HepG2 (cell line): ENCODE data around the gene LAG3. TPM values are rescaled to one million over a fixed set of nuclear protein-coding genes. Genes with fewer than 3 reads are reported as not detected.
A peak's percentile ranks its signal among the peaks of the same experiment; 100 is the strongest.

ENCODE experiments used
- ATAC-seq: fragments of 200-7000 bp; cut with Tn5 transposase; 3 replicates; pipeline ENCODE4 v1.9.1; 2020; ENCODE audit warnings: mild to moderate bottlenecking, moderate library complexity
- BruUV-seq: library from RNA; stranded (reverse); fragments of 400-500 nt; replicated peaks from 2 replicates; lab custom pipeline; 2021; lab: Mats Ljungman, UMichigan
- CTCF ChIA-PET: fragments of 300-600 bp; formaldehyde crosslinking; extraction: SDS; loops from one replicate; lab custom pipeline; 2021; ENCODE audit warnings: low total read pairs, inconsistent platforms, low intra/inter-chr PET ratio; lab: Yijun Ruan, JAX
- POLR2A ChIA-PET: fragments of 350-600 bp; sonication (Branson Sonifier 250); formaldehyde crosslinking; loops from one replicate; lab custom pipeline; 2020; ENCODE audit warnings: antibody characterized with exemption, inconsistent platforms; lab: Yijun Ruan, JAX
- DNase-seq: peaks from one replicate; pipeline ENCODE4 v3.0.0-alpha.2; 2015; ENCODE audit warnings: low spot score
- FAIRE-seq: peaks from 3 replicates; lab custom pipeline; 2011; peaks lifted over from hg19 to GRCh38; lab: Jason Lieb, UNC
- H2AFZ ChIP-seq: one replicate; pipeline ENCODE4 v1.6.1; 2011; ENCODE audit warnings: low read length, inconsistent platforms
- H3K27ac ChIP-seq: fragments of 300-600 bp; 3 replicates; pipeline ENCODE4 v1.8.0; 2011; ENCODE audit warnings: mixed run types, mild to moderate bottlenecking, mixed read lengths, low read length, inconsistent platforms; ENCODE audit not compliant: insufficient read depth; ENCODE audit errors: extremely low read length
- H3K27me3 ChIP-seq, 2 experiments: fragments of 200-600 bp in 1 of 2; 2 replicates in 1 of 2; 3 replicates in 1 of 2; pipeline versions ENCODE4 v1.6.0 to v1.8.0; 2011; ENCODE audit warnings: low read length in 2 of 2, mild to moderate bottlenecking in 2 of 2, moderate library complexity in 2 of 2, inconsistent platforms in 1 of 2; ENCODE audit not compliant: insufficient read depth in 2 of 2, control insufficient read depth in 1 of 2
- H3K36me3 ChIP-seq, 2 experiments: fragments of 200-600 bp in 1 of 2; replicated peaks in 1 of 2; 2 replicates in 1 of 2; 3 replicates in 1 of 2; pipeline versions ENCODE4 v1.5.1 to v1.8.0; 2011; ENCODE audit warnings: low read length in 2 of 2, inconsistent platforms in 1 of 2; ENCODE audit not compliant: insufficient read depth in 2 of 2, control insufficient read depth in 1 of 2
- H3K4me1 ChIP-seq: 2 replicates; pipeline ENCODE4 v1.5.1; 2012; ENCODE audit warnings: low read length, inconsistent platforms; ENCODE audit not compliant: insufficient read depth
- H3K4me2 ChIP-seq: 2 replicates; pipeline ENCODE4 v1.6.0; 2011; ENCODE audit warnings: low read depth, low read length, inconsistent platforms
- H3K4me3 ChIP-seq, 3 experiments: fragments of 200-600 bp in 1 of 3; sonication (generic), shearing (Covaris generic) in 1 of 3; replicated peaks in 1 of 3; 2 replicates each; pipeline ENCODE4 v1.5.1; 2011 to 2016; ENCODE audit warnings: low read length in 3 of 3, inconsistent platforms in 2 of 3, low read depth in 2 of 3, mild to moderate bottlenecking in 2 of 3, control low read depth in 1 of 3, mixed read lengths in 1 of 3; ENCODE audit not compliant: insufficient read depth in 1 of 3
- H3K79me2 ChIP-seq: one replicate; pipeline ENCODE4 v1.6.1; 2011; ENCODE audit warnings: low read length, inconsistent platforms; ENCODE audit not compliant: insufficient read depth
- H3K9ac ChIP-seq: 2 replicates; pipeline ENCODE4 v1.6.0; 2011; ENCODE audit warnings: mild to moderate bottlenecking, low read depth, low read length, inconsistent platforms; ENCODE audit not compliant: insufficient read depth
- H3K9me3 ChIP-seq: 2 replicates; pipeline ENCODE4 v1.5.1; 2012; ENCODE audit warnings: mild to moderate bottlenecking, low read length
- H4K20me1 ChIP-seq: 2 replicates; pipeline ENCODE4 v1.6.0; 2011; ENCODE audit warnings: inconsistent platforms, mild to moderate bottlenecking, low read length, moderate library complexity; ENCODE audit not compliant: insufficient read depth
- ATF7-NPFF ChIP-seq: sonication (generic); formaldehyde crosslinking; IDR thresholded peaks from 2 replicates; pipeline ENCODE4 v1.8.1; 2023; ENCODE audit warnings: mild to moderate bottlenecking, low read depth, missing genetic modification reagents, moderate library complexity
- FOXA3 ChIP-seq: IDR thresholded peaks from 2 replicates; pipeline ENCODE4 v1.6.1; 2016; ENCODE audit warnings: missing genetic modification reagents, missing compliant biosample characterization
- NPAS2 ChIP-seq: sonication (generic); formaldehyde crosslinking; IDR thresholded peaks from 2 replicates; pipeline ENCODE4 v1.8.0; 2022; ENCODE audit warnings: mild to moderate bottlenecking, missing genetic modification reagents, borderline replicate concordance
- SP5 ChIP-seq: IDR thresholded peaks from 2 replicates; pipeline ENCODE4 v1.6.1; 2016; ENCODE audit warnings: low read depth, borderline replicate concordance
- SRY ChIP-seq: sonication (generic); formaldehyde crosslinking; IDR thresholded peaks from 2 replicates; pipeline ENCODE4 v1.8.0; 2022; ENCODE audit warnings: mild to moderate bottlenecking, missing genetic modification reagents
- TCF7 ChIP-seq: sonication (generic); IDR thresholded peaks from 2 replicates; pipeline ENCODE4 v1.6.1; 2016; ENCODE audit warnings: antibody characterized with exemption, low read depth
- TP53 ChIP-seq: sonication (generic); formaldehyde crosslinking; conservative IDR thresholded peaks from 2 replicates; pipeline ENCODE4 v1.4.0; 2020; ENCODE audit warnings: missing genetic modification reagents
- WIZ ChIP-seq: sonication (generic); formaldehyde crosslinking; IDR thresholded peaks from 2 replicates; pipeline ENCODE4 v1.5.1; 2020; ENCODE audit warnings: mild to moderate bottlenecking, missing genetic modification reagents
- ZFYVE20 ChIP-seq: sonication (generic); formaldehyde crosslinking; IDR thresholded peaks from 2 replicates; pipeline ENCODE4 v1.8.0; 2023; ENCODE audit warnings: low read depth, mild to moderate bottlenecking, moderate library complexity, missing genetic modification reagents, borderline replicate concordance
- ZZZ3 ChIP-seq: sonication (generic); formaldehyde crosslinking; IDR thresholded peaks from 2 replicates; pipeline ENCODE4 v1.4.0; 2020; ENCODE audit warnings: missing genetic modification reagents, mild to moderate bottlenecking, borderline replicate concordance
- WGBS: methylation state at CpG from one replicate; pipeline ENCODE4 v1.1.6; 2017; ENCODE audit warnings: low lambda C conversion rate; 5-methylcytosine and 5-hydroxymethylcytosine counted together
- in situ Hi-C: cut with HindIII; loops from 2 replicates; pipeline ENCODE4 v1.10.0; 2017; ENCODE audit warnings: low pct_unique_long_range_greater_than_20kb; ENCODE audit not compliant: extremely low pct_ligation_motif_present
- intact Hi-C: fragments of 100-400 bp; cut with micrococcal nuclease; formaldehyde crosslinking; loops from one replicate; pipeline ENCODE4 v1.10.0; 2022; ENCODE audit not compliant: unreplicated experiment
- polyA plus RNA-seq, 8 experiments: library from polyadenylated mRNA; depleted of rRNA in 3 of 8; stranded (reverse) in 7 of 8; unstranded in 1 of 8; fragments of >200 nt; fragmentation: Illumina TruSeq in 4 of 8; extraction: Trizol in 4 of 8; gene quantifications; 2 replicates each; pipeline versions ENCODE4 v1.2.1 to v1.2.3, GENCODE V29; 2011 to 2016; ENCODE audit warnings: low read depth in 4 of 8, missing spikeins in 1 of 8, mixed read lengths in 1 of 8; ENCODE audit not compliant: insufficient read depth in 1 of 8
- total RNA-seq, 5 experiments: library from RNA; depleted of rRNA; stranded (reverse); fragments of >200 nt; fragmentation: Illumina TruSeq; extraction: Trizol; gene quantifications; 2 replicates each; pipeline ENCODE4 v1.2.3, GENCODE V29; 2016; ENCODE audit warnings: low read depth in 1 of 5
- TF ChIP-seq, protein P1 (sequence below): sonication (generic); formaldehyde crosslinking; IDR thresholded peaks from 2 replicates; pipeline ENCODE4 v1.4.0; 2020; ENCODE audit warnings: missing genetic modification reagents, borderline replicate concordance
- TF ChIP-seq, protein P2 (sequence below): sonication (generic); formaldehyde crosslinking; IDR thresholded peaks from 2 replicates; pipeline ENCODE4 v1.4.0; 2020; ENCODE audit warnings: missing genetic modification reagents, borderline replicate concordance
- TF ChIP-seq, protein P3 (sequence below): sonication (generic); formaldehyde crosslinking; IDR thresholded peaks from 2 replicates; pipeline ENCODE4 v1.4.0; 2020; ENCODE audit warnings: missing genetic modification reagents, mild to moderate bottlenecking, borderline replicate concordance

LAG3 gene
- total and polyA plus RNA-seq, 2 of the 13 experiments (the other 11 are each of a cell fraction or from before 2014, with no cell fraction given): 0.11 to 0.26 TPM

DNA sequence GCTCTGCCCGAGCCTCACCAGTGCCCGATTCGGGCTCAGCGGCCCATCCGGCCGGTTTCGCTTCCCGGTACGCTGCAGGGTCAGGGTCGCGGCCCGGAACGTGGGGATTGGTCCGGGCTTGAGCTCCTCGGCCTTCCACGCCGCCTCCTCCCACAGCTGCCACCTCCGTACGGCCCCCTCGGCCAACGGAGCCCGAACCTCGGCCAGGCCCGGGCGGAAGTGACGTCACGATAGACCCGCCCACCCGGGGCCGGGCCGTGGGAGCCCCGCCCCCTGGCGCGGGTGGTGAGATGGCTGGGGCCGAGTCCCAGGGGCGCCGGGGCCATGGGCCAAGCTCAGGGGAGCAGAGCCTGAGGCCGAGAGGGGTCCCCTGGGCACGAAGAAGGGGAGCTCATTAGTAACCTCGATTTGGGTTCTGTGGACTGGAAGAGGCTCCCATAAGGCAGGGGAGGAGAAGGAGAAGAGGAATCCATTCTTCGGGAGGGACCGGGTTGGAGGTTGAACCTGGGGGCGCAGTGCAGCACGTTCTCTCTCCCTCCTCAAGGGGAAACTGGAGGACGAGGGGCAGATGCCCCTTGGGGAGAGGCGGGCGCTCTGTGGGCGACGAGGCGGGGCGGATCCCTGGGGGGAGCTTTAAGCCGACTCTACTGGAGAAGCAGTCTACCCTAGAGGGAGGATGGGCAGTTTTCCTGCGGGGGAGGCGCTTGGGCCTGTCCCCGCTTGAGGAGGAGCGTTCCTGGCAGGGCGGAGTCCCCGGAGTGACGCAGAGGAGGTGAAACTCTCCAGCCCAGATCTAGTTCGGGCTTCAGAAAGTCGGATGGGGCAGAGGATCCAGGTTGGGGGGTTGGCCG, 19.2 kb upstream of the LAG3 start, which contains the start of gene MLF2:
Gene MLF2 (minus strand): TSS at position 221 of the 851 bp plus-strand sequence. CDS start 807 bp downstream, outside the sequence.
- H3K9me3 ChIP-seq: no peaks in the 10 kb centered on the region
- H3K9ac ChIP-seq: peak within 1 kb of the TSS; percentile 96
- DNase-seq: peak; percentile 96
- WGBS: 0% methylated on average over 13 of the region's 62 CpGs
- intact Hi-C loops: loop anchor here (1.0 to 2.0 kb wide), 5 partner anchors 11 to 72 kb away; partner anchors contain the start of gene ZNF384
- H3K27ac ChIP-seq: peak within 1 kb of the TSS; percentile 96
- H3K4me3 ChIP-seq: peak within 1 kb of the TSS; percentile 73 to 99 (median 97)
- H3K27me3 ChIP-seq: no peaks in the 10 kb centered on the region
- POLR2A ChIA-PET: interaction anchor here (1.0 to 3.8 kb wide), 31 partner anchors 9 to 199 kb away, joined by 3 to 162 read pairs (median 6); partner anchors contain the start of genes C12orf57, CD4, CDCA3 and COPS7A
- H2AFZ ChIP-seq: no peak within 1 kb of the TSS
- peaks cover 21% of the 10 kb centered on the region for H3K79me2 ChIP-seq
- H4K20me1 ChIP-seq: 0 out of 2 replicates have a peak, but pooled peaks cover 6% of the 10 kb centered on the region
- CTCF ChIA-PET: interaction anchor here (1.1 to 4.4 kb wide), 5 partner anchors 14 to 83 kb away, joined by 3 to 54 read pairs (median 13); partner anchors contain the start of gene PTMS
- H3K4me2 ChIP-seq: peak within 1 kb of the TSS; percentile 98
- H3K4me1 ChIP-seq: peaks cover 28% of the 10 kb centered on the region
- ATAC-seq: peak; percentile 95
- H3K36me3 ChIP-seq: peaks cover 21 to 35% of the 10 kb centered on the region in 2 experiments
- in situ Hi-C loops: loop anchor here (5.0 kb wide), 1 partner anchor 74 kb away; the partner anchor contains the start of gene P3H3
- peak; percentile 96 for FAIRE-seq
- BruUV-seq: TSS peak; percentile 94
- peak; percentile 68; the same call in 1 of the 2 replicates for TF ChIP-seq SP5 (CRISPR knock-in tag)
- no peak for TF ChIP-seq ZZZ3 (CRISPR knock-in tag)
- TF ChIP-seq, protein P1, sequence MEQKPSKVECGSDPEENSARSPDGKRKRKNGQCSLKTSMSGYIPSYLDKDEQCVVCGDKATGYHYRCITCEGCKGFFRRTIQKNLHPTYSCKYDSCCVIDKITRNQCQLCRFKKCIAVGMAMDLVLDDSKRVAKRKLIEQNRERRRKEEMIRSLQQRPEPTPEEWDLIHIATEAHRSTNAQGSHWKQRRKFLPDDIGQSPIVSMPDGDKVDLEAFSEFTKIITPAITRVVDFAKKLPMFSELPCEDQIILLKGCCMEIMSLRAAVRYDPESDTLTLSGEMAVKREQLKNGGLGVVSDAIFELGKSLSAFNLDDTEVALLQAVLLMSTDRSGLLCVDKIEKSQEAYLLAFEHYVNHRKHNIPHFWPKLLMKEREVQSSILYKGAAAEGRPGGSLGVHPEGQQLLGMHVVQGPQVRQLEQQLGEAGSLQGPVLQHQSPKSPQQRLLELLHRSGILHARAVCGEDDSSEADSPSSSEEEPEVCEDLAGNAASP (CRISPR knock-in tag): peak; percentile 10
- no peak; the same call in 1 of the 2 replicates for TF ChIP-seq FOXA3
- no peak for TF ChIP-seq TCF7
- TF ChIP-seq, protein P2, sequence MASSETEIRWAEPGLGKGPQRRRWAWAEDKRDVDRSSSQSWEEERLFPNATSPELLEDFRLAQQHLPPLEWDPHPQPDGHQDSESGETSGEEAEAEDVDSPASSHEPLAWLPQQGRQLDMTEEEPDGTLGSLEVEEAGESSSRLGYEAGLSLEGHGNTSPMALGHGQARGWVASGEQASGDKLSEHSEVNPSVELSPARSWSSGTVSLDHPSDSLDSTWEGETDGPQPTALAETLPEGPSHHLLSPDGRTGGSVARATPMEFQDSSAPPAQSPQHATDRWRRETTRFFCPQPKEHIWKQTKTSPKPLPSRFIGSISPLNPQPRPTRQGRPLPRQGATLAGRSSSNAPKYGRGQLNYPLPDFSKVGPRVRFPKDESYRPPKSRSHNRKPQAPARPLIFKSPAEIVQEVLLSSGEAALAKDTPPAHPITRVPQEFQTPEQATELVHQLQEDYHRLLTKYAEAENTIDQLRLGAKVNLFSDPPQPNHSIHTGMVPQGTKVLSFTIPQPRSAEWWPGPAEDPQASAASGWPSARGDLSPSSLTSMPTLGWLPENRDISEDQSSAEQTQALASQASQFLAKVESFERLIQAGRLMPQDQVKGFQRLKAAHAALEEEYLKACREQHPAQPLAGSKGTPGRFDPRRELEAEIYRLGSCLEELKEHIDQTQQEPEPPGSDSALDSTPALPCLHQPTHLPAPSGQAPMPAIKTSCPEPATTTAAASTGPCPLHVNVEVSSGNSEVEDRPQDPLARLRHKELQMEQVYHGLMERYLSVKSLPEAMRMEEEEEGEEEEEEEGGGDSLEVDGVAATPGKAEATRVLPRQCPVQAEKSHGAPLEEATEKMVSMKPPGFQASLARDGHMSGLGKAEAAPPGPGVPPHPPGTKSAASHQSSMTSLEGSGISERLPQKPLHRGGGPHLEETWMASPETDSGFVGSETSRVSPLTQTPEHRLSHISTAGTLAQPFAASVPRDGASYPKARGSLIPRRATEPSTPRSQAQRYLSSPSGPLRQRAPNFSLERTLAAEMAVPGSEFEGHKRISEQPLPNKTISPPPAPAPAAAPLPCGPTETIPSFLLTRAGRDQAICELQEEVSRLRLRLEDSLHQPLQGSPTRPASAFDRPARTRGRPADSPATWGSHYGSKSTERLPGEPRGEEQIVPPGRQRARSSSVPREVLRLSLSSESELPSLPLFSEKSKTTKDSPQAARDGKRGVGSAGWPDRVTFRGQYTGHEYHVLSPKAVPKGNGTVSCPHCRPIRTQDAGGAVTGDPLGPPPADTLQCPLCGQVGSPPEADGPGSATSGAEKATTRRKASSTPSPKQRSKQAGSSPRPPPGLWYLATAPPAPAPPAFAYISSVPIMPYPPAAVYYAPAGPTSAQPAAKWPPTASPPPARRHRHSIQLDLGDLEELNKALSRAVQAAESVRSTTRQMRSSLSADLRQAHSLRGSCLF: no peak; the same call in 1 of the 2 replicates
- no peak for TF ChIP-seq WIZ
- no peak for TF ChIP-seq TP53 (CRISPR knock-in tag)
- no peak for TF ChIP-seq NPAS2 (CRISPR knock-in tag)
- TF ChIP-seq ZFYVE20 (CRISPR knock-in tag): no peak
- peak; percentile 74 for TF ChIP-seq ATF7-NPFF (CRISPR knock-in tag)
- peak; percentile 89 for TF ChIP-seq SRY (CRISPR knock-in tag)
- TF ChIP-seq, protein P3, sequence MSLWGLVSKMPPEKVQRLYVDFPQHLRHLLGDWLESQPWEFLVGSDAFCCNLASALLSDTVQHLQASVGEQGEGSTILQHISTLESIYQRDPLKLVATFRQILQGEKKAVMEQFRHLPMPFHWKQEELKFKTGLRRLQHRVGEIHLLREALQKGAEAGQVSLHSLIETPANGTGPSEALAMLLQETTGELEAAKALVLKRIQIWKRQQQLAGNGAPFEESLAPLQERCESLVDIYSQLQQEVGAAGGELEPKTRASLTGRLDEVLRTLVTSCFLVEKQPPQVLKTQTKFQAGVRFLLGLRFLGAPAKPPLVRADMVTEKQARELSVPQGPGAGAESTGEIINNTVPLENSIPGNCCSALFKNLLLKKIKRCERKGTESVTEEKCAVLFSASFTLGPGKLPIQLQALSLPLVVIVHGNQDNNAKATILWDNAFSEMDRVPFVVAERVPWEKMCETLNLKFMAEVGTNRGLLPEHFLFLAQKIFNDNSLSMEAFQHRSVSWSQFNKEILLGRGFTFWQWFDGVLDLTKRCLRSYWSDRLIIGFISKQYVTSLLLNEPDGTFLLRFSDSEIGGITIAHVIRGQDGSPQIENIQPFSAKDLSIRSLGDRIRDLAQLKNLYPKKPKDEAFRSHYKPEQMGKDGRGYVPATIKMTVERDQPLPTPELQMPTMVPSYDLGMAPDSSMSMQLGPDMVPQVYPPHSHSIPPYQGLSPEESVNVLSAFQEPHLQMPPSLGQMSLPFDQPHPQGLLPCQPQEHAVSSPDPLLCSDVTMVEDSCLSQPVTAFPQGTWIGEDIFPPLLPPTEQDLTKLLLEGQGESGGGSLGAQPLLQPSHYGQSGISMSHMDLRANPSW (CRISPR knock-in tag): peak; percentile 51; the same call in 1 of the 2 replicates
